NCI-H526 treated with DMSO at 0.1 percent for 48 hours (cell line): ENCODE results near the gene BOC.

Source experiments
- DNase-seq: peaks from one replicate; lab custom pipeline; 2025; lab: John Stamatoyannopoulos, UW

Gene BOC

GRCh38 chr3:113225286-113225685 lies 13.9 kb downstream of the BOC start:
- no peak for DNase-seq

DNA sequence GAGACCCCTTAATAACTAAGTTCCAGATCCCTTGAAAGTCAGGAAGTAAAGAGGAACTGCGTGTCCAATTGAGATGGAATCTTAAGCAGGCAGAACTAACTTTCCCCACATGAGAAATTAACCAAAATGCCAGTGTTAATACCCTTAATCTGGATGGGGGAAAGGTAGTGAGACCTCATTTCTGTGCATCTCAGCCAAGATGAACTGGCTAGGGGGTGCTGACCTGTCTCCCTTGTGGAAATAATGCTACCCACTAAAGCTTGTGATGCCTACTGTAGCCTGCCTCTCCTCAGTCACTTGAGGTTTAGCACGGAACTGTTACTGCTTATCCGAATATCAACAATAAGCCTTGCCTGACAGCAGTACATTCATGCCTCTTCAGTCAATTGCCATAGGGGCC lies 15.1 kb downstream of the BOC start:
- no peak for DNase-seq

GRCh38 chr3:113227146-113227545 lies 15.8 kb downstream of the BOC start:
- DNase-seq: no peak

DNA sequence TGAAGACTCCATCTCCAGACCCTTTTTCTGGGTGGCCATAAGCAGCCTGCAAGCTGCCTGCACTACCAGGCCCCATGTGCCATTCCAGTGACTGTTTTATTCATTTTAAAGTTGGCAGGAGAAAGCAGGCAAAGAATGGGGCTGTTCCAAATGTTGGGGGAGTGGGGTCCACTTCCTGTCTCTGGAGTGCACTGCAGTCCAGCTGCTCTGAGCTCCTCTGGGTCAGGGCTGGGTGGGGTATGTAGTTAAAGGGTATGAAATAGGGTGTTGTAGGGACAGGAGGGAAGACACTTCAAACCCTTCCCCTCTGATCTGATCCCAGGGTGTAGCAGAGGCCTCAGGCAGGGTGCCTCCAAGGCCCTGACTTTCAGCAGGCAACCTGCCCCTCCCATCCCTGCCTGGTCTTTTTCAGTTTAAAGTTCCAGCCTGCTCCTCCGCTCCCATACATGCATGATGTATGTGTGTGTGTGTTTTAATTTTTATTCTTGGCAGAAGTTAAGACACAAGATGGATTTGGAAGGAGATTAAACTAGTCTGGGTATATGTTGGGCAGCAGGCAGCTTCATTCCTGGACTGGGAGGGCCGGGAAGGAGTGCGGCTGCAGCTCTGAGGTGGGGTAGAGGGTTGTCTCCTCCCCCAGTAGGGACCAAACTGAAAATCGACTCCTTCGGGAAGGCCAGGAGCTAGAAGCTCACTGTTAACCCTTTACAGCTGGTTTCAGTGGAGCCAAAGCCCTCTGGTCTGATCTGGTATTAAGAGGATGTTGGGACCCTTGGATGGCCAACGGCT lies 17.3 kb downstream of the BOC start:
- no peak for DNase-seq

GRCh38 chr3:113231391-113231790 lies 20.0 kb downstream of the BOC start:
- no peak for DNase-seq

- no peak for DNase-seq
Observed at GRCh38 chr3:113231827-113232253, 20.5 kb downstream of the BOC start.

GRCh38 chr3:113232342-113232741 lies 21.0 kb downstream of the BOC start:
- DNase-seq: no peak

DNA sequence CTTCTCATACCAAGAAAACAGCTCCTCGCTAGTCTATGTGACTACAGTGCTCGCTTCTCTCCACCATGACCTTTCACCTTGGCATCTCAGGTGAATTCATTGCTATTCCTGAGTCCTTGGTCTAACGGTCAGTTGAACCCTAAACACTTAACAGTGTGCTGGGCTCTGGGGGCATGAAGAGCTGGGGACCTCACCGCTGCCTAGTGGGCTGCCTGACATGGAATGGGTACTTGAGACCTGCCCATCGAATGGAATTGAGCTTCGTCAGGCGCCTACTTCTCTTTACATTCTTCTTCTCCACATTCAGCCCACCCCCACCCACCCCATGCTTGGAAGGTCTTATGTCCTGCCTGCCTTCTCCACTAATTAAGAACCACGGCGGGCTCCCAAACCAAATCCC lies 22.1 kb downstream of the BOC start:
- no peak for DNase-seq

- no peak for DNase-seq
Observed at GRCh38 chr3:113234028-113234427, 22.7 kb downstream of the BOC start.

GRCh38 chr3:113234688-113235260 lies 23.4 kb downstream of the BOC start:
- no peak for DNase-seq

GRCh38 chr3:113238503-113238902 lies 27.1 kb downstream of the BOC start:
- DNase-seq: no peak

GRCh38 chr3:113240841-113241240 lies 29.5 kb downstream of the BOC start:
- no peak for DNase-seq

DNA sequence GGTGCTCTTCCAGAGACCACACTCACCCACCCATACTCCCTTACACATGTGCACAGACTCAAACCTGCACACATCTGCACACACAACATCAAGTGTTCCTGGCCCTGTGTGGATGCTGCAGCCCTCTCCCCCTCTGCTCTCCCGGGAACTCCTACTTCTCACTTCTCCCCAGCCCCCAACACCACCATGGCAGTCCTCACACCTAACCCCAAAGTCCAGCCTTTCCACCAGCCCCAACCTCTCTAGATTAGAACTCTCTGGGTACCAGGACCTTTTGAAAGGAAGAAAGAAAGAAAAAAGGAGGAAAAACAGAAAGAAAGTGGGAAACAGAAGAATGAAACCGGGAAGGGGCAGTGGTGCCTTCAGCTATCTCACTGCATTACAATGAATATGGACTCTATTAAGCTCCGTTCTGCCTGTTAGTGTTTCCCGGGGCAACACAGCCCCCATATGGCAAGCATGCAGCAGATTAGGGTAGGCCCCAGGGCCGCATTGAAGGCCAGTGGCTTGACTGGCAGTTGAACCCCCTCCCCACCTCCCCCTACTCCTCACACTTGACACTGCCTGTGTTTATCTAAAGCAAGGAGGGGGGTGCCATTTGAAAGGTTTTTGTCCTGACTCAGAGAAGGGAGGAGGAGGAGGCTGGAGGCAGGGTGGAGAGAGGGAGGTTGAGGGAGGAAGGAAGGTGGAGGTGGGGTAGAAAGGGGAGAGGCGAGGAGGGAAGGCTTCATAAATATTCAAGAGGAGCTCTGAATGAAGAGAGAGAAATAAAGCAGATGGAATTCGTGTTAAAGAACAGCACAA lies 30.1 kb downstream of the BOC start:
- DNase-seq: no peak

GRCh38 chr3:113242096-113242581 lies 30.8 kb downstream of the BOC start:
- no peak for DNase-seq

DNA sequence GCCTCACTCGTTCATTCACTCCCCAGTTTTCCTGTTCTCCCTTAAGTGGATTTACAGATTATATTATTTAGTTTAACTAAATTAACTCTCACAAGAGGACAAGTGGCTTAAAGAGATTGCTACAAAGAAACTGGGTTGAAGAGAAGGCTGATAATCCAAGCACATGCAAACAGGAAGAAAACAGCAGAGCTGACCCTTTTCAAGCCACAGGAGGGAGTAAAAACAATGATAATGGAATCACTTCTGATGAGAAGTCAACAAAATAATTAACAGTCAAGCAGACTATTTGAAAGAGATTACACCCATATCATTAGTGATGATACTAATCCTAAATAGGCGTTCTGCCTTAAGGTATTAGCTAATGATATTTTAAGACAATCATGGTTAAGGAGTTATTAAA lies 31.7 kb downstream of the BOC start:
- no peak for DNase-seq

GRCh38 chr3:113243846-113244245 lies 32.5 kb downstream of the BOC start:
- no peak for DNase-seq

DNA sequence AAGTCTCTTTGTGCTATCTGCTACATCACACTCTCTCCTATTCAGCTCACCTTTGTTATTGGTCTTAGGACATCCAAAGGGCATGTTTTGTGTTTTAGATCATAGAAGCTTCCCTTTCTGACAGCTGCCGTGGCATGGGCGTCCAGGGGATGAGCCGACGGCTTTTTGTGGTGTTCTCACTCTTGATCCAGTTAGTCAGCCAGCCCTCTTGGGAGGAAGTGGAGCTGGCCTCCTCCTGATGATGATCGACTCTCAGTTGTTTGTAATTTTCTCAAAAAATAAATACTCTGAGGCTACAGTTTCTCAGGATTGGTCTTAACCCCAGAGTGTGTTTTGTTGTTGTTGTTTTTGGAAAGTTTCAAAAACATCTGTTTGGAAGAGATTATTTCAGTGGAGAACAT lies 34.4 kb downstream of the BOC start:
- DNase-seq: no peak

DNA sequence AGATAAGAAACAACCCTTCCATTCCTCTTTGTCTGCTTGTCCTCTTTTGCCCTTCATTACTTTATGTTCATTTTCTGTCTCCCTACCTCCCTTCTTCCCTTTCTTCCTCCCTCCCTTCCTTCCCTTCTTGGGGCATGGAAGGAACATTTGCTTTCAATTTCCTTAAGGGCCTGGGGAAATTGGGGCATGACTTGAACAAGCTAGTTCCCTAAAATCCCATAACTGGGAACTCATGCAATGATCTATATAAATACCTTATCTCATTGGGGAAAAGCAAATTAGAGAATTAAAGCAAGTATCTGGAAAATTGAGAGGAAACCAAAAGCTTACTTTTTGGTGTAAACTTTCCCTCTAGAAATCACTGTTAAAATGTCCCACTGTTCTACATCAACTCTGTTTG lies 35.7 kb downstream of the BOC start:
- no peak for DNase-seq

- DNase-seq: no peak
Observed at GRCh38 chr3:113247675-113248458, 36.5 kb downstream of the BOC start.

DNA sequence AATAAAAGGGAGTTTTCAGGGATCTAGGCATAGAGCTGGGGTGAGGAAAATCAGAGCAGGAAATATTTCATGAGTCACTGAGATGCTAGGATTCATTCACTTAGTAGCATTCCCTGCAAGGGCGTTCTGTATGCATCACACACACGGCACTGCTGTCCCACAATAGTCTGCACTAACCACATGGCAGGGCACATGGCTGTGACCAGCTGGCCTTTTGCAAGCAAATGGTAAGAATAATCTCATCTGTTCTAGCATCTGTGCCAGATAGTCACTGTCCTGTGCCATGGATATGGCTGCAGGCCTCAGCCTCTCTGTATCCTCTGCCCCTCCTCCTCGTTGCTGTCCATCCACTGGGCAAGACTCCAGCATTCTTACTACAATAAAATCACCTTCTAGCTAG lies 37.8 kb downstream of the BOC start:
- no peak for DNase-seq

- no peak for DNase-seq
Observed at GRCh38 chr3:113249601-113250000, 38.2 kb downstream of the BOC start.

- no peak for DNase-seq
Observed at GRCh38 chr3:113250566-113250965, 39.2 kb downstream of the BOC start.
